HG02870 (cell line): ENCODE measurements around the gene MACROD2.
"Not testable (repeated sequence)": the region's sequence is repeated elsewhere in the genome, so short reads cannot be mapped to it uniquely, and the experiment has no call there.

Experiments
- ATAC-seq: cut with Tn5 transposase; IDR thresholded peaks from one replicate; pipeline ENCODE4 v1.9.1; 2021; ENCODE audit warnings: mild to moderate bottlenecking, moderate library complexity; ENCODE audit not compliant: unreplicated experiment

MACROD2 gene

DNA sequence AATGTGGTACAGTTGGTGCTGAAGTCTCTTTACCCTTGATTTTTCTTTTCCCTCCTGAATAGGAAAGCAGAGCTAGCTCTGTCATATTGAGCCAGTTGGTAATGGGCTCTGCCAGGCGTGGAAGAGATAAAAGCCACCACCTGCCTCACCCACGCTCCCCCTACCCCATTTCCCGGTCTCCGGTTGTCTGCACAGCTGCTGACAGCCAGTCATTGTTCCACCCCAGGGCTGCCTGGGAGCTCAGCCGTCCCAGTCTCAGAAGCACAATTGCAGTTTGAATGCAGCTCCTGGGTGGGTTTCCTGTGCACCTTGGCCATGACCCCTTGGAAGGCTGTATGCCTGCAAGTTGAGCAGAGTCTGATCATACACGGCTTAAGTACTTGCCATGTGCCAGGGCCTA lies 1017.2 kb downstream of the MACROD2 start:
- no peak for ATAC-seq

DNA sequence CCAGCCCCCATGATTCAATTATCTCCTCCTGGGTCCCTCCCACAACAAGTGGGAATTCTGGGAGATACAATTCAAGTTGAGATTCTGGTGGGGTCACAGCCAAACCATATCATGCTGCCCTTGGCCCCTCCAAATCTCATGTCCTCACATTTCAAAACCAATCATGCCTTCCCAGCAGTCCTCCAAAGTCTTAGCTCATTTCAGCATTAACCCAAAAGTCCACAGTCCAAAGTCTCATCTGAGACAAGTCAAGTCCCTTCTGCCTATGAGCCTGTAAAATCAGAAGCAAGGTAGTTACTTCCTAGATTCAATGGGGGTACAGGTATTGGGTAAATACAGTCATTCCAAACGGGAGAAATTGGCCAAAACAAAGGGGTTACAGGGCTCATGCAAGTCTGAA lies 1021.6 kb downstream of the MACROD2 start:
- ATAC-seq: not testable (repeated sequence)

DNA sequence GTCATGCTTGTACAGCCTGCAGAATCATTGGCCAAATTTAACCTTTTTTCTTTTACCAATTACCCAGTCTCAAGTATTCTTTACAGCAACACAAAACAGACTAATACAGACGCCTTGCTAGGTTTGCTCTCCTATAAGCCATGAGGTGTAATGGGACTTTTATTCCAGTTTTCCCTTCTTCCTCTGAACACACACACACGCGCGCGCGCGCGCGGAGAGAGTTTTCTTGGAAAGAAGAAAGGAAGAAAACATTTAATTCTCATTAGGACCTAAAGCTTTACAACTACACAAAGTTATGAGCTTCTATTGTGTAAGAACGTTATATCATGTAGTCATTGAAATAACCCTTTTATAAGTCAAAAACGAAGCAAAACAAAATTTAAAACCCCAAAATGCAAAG lies 1023.6 kb downstream of the MACROD2 start:
- no peak for ATAC-seq

- no peak for ATAC-seq
Observed at GRCh38 chr20:15020845-15021244, 1025.5 kb downstream of the MACROD2 start.

DNA sequence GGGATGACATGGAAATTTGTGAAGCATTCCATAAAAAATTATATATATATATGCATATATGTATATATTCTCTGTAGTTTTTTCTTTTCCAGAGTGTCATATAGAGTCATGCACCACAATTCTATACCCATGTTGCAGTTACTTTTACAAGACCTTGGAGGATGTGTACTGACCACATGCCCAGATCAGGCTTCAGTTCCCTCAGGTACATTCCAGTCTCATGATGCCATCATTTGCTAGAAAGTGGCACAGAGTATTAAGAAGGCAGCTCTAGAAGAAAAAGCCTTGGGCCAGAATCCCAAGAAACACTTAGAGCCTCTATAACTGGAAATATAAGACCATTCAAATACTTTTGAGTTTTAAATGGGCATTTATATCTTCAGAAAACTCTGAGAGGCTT lies 1027.6 kb downstream of the MACROD2 start:
- no peak for ATAC-seq

- ATAC-seq: no peak
Observed at GRCh38 chr20:15026759-15027158, 1031.4 kb downstream of the MACROD2 start.

DNA sequence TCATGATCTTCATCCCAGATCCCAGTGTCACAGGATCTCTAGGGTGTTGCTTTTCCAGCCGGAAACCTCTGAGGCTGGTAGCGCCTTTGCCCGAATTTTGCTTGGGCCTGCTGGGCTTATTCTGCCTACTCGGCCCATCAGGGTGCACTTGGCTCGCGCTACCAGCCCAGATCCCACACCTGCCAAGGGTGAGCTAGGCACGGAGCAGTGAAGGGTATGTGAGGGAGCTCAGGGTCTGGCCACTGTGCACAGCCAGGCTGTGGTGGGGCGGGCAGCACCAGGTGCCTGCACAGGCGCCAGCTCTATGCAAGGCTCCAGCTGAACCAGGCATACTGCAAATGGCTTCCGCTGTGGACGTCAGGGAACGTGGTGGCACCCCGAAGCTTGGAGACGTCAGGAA lies 1035.5 kb downstream of the MACROD2 start:
- ATAC-seq: no peak

DNA sequence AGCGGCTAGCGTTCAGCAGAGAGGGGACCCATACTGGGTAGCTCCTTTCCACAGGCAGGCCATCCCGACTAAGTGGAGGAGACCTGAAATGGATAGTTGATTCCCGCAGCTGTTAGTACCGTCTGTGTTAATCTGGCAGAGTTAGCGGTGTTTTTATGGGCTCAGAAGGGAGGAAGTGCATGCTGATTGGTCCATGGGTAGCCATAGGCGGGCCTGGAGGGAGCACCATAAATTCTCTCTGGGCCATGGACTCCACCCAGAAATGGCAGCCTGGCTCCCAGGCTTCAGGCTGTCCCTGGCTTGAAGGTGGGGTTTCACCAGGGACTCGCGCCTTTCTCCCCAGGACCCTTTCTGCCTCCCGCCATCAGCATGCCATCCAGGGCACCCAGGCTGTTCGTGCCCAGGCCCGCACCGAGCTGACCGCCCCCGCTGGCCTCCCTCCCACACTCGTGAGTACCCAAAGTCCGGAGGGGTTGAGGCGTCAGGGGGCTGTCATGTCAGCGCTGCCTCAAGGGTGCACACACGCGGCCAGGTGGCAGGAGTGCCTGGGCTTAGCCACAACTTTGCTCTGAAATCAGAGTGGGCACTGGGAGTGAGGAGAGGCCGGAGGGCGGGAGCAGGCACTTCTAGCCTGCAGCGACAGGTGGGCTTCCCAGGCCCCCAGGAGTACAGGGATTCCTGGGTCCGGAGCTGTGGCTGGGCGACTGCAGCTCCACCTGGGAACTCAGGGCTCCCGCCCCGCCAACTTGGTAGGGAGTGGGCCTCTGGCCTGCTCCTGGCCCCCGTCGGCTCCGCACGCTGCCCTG lies 1036.4 kb downstream of the MACROD2 start:
- no peak for ATAC-seq

- ATAC-seq: no peak
Observed at GRCh38 chr20:15032352-15032622, 1037.0 kb downstream of the MACROD2 start.

- ATAC-seq: no peak
Observed at GRCh38 chr20:15033269-15033668, 1038.0 kb downstream of the MACROD2 start.

- ATAC-seq: no peak
Observed at GRCh38 chr20:15033891-15034290, 1038.6 kb downstream of the MACROD2 start.

DNA sequence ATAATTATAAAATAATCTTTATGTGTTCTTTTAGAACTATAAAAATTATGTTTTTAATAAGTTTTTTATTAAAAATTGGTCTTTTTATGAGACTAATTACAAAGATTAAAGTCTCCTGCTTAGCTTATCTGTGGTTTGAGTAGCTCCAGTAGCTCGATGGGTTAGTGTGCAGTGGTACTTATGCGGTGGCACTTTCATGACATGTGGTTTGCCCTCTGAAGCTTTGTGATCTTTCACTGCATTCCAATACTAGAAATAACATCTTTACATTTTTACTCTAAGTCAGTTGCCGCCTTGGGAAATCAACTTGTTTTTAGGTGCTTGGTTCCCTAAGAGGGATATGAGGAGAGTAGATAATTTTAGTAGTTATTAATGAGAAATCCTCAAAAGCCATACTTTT lies 1041.6 kb downstream of the MACROD2 start:
- no peak for ATAC-seq

DNA sequence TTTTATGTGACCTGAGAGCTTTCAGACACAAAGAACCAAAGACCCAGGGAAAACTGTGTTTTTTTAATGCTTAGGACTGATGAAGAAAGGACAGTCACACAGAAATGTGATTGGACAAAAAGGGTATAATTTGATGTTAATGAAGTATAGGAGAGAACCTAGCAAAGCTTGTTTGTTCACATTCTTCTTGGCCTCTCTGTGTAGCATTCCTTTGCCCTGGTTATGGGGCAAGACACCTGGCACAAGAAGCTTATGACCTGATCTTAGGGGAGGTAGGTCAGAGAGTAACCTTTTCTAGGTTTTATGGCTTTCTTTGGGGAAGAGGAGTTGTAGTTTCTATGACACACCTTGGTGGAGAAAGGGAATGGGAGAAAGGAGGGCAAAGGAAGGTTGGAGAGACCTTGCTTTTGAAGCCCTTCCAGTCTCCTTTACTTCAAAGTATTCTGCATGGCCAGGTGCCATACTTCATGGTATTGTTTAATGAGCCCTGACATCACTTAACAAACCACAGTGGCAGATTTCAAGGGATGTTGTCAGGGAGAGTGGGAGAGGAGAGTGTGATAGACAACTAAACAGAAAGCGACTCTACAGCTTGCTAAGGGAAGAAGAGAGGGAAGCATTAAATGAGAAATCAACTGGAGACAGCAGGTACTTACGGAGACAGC lies 1043.9 kb downstream of the MACROD2 start:
- ATAC-seq: no peak

DNA sequence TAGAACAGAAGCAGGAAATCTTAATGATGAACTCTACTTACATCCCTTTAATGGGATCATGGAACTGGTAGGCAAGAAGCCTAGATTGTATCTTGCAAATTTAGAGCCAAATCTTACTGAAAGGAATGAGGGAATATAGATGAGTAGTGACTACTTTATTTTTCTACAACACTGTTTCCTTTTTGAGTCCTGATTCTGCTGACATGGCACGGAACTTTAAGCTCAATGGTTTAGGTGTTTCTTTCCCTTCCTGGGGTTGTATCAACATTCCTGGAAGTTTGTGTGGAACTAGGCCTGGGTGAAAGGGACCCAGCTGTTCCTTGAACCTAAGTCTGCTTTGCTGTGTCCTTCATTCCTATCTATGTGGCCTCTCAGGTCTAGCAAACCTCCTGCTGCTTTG lies 1047.4 kb downstream of the MACROD2 start:
- ATAC-seq: no peak

GRCh38 chr20:15045246-15045645 lies 1049.9 kb downstream of the MACROD2 start:
- ATAC-seq: no peak

- no peak for ATAC-seq
Observed at GRCh38 chr20:15047042-15047441, 1051.7 kb downstream of the MACROD2 start.

DNA sequence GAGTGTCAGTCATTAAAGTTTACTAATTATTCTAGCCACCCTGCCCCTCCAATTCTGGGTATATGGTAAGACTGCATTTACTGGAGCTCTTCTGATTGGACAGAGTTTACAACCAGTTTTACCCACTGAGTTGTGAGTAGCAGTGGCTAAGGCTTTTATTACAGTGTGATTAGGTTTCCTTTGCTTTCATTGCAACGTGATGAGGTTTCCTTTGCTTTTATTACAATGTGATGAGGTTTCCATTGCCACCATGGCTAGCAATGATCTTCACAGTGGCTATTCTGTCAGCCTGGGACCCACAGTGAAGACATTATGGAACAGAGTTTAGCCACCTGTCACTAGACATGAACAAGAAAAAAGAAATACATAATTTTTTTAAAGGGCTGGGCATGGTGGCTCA lies 1052.3 kb downstream of the MACROD2 start:
- ATAC-seq: no peak

DNA sequence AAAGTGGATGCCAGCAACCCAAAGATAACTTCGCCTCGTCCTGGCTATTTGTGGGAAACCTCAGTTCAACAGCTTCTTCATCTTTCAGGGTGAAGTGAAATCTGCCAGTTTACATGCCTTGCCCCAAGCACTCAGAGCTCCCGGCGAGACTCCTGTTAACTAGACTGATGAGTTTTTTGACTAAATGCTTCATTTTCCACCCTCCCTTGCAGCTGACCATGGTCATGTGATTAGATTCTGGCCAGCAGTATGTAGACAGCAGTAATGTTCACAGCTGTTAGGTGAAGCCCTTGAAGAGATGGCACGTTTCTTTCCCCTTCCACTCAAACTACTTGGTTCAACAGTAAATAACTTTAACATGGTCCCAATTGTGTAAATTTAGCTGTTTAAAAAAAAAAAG lies 1060.9 kb downstream of the MACROD2 start:
- ATAC-seq: no peak

- ATAC-seq: no peak
Observed at GRCh38 chr20:15058841-15059240, 1063.5 kb downstream of the MACROD2 start.

- ATAC-seq: no peak
Observed at GRCh38 chr20:15059438-15059837, 1064.1 kb downstream of the MACROD2 start.

GRCh38 chr20:15060265-15061060 lies 1065.1 kb downstream of the MACROD2 start:
- peak; percentile 76 for ATAC-seq

GRCh38 chr20:15061061-15061430 lies 1065.7 kb downstream of the MACROD2 start:
- no peak for ATAC-seq
